GM19238 (cell line): Measurements from ENCODE around the gene SRP9.
"Not testable (repeated sequence)": the region's sequence is repeated elsewhere in the genome, so short reads cannot be mapped to it uniquely, and the experiment has no call there.

Experiments used
- DNase-seq: peaks from one replicate; pipeline ENCODE4 v3.0.0; 2011; ENCODE audit warnings: low spot score; ENCODE audit not compliant: insufficient read length

Gene SRP9

GRCh38 chr1:225814381-225814780 lies 36.8 kb downstream of the SRP9 start:
- no peak for DNase-seq

- DNase-seq: not testable (repeated sequence)
These were observed 37.5 kb downstream of the SRP9 start for GRCh38 chr1:225815090-225815489.

GRCh38 chr1:225815526-225816178 lies 38.0 kb downstream of the SRP9 start:
- no peak for DNase-seq

DNA sequence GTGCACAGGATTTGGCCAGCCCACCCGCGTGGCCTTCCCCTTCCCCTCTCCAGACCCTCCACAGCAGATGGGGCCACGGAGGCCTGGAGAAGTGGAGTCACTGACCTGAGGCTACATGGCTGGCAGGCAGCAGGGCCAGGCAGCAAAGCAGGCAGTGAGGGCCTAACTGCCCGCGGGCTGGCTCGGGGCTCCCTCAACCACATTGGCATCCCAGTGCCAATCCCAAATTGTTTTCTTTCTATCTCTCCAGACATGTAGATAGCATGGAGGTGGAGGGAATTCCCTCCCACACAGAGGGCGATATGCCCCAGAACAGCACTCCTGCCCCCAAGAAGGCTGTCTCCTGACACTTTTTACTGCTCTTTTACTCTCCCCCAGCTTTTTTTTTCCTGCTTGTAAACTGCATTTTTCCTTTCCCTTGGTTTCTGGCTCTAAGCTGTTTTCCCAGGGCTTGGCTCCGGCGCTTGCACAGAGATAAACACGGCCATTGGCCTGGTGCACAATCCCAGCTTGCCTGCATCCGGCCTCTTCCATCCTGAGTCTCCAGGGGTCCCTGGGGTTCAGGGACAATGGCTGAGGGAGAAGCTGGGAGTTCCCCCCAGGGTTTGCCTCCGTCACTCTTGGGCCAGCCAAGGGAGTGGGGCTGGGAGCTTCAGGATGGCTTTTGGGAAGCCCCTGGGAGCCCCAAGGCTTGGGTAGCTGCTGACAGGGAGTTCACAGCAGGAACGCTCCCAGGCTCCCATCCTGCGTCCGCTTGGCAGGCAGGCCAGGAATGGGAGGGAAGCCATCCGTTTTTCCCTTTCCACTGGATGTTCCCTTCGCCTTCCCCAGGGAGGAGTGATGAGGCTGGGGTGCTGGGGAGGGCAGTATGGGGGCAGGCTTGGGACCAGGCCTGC lies 39.3 kb downstream of the SRP9 start:
- no peak for DNase-seq

DNA sequence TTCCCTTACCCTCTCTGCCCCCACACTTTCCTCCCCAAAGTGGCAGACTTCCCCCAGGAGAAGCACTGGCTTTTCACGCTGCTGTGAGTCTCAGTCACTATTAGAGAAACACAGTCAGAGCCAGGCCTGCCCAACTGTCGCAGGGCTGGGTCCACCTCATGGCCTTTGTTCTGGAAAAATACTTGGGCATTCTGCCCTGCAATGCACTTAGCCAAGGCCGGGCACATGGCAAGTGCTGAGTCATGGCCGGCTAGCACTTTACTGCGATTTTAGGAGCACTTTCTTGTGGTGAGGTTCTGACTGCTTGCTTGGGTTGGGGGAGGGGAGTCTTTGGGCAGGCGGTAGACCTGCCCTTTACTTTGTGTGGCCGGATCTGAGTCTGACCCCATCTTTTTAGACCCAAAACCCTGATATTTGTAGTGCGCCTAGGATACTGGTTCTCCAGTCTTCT lies 40.0 kb downstream of the SRP9 start:
- DNase-seq: no peak

GRCh38 chr1:225818229-225818628 lies 40.6 kb downstream of the SRP9 start:
- no peak for DNase-seq

- no peak for DNase-seq
These were observed 41.9 kb downstream of the SRP9 start for GRCh38 chr1:225819346-225820192.

DNA sequence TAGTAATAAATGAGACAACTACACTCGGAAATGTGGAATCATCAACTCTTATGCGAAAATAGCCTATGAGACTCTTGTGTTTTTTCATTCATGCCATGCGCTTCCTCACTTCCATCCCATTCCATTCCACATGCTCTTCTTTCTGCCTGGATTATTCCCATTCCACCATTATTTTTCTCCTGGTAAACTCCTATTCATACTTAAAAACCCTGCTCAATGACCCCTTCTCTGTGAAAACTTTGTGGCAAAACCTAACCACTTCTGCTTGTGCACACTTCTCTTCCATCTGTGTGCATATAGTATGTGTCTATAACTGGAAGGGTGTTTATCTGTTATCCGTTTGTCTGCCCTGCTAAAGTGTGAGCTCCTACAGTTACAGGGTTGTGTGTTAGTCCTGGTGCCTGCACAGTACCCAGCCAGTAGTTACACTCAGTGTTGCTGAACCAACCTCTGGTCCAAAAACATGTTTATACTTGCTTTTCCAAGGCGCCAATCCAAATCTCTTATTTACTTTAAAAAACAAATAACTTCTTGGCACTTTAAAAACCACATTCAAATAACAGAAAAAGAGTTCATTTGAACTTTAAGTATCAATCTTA lies 43.0 kb downstream of the SRP9 start:
- no peak for DNase-seq

GRCh38 chr1:225822655-225823403 lies 45.2 kb downstream of the SRP9 start:
- DNase-seq: no peak

DNA sequence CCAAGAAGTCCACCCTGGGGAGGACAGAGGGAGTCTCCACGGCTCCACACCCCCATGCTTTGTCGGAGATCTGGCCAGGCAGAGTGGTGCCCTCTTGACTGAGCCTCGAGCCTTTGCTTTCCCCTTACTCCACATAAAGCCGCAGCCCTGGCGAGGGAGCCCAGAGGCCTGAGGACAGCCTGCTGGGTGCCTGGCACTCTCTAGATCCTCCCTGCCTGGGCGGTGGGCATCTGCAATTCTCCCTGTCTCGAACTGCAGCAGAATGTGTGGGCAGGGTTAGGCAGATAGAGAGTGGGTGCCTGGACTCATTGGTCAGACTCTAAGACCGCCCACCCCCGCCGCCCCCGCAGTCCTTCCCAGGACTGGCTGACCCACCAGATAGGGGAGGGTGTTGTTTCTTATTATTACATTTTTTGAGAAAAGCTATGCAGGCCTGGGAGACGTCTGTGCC lies 46.2 kb downstream of the SRP9 start:
- DNase-seq: no peak

DNA sequence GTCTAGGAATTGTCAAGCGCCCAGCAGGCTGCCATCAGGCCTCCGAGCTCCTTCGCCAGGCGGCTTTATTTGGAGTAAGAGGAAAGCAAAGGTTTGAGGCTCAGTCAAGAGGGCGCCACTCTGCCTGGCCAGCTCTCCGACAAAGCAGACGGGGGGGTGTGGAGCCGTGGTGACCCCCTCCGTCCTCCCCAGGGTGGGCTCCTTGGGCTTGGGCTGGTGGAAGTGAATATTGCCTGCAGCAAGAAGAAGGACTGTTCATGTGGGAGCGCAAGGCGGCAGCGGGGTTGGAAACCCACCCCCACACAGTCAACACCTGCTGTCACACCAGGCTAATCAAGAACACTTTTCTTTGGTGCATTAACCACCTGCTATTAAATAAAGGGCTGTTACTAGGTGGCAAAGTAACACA lies 46.9 kb downstream of the SRP9 start:
- DNase-seq: no peak

- no peak for DNase-seq
These were observed 47.5 kb downstream of the SRP9 start for GRCh38 chr1:225825078-225825477.

- DNase-seq: no peak
These were observed 48.0 kb downstream of the SRP9 start for GRCh38 chr1:225825607-225826007.

DNA sequence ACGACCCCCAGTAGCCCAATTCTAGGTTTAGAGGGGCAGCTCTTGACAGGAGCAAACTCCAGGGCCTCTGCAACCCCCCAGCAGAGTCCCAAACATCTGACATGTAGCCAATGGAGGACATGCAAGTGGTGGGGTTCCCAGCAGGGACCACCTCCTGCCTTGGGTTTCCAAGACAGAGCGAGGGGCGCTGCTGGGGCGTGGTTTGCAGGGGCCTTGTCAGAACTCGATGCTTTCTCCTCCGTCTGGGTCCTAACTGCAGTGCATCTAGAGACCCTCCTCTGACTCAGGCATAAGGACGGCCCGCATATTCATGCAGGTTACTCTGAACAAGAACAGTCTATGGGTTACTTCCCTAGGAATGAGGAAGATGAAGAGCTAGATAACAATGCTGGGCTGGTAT lies 49.5 kb downstream of the SRP9 start:
- DNase-seq: no peak

DNA sequence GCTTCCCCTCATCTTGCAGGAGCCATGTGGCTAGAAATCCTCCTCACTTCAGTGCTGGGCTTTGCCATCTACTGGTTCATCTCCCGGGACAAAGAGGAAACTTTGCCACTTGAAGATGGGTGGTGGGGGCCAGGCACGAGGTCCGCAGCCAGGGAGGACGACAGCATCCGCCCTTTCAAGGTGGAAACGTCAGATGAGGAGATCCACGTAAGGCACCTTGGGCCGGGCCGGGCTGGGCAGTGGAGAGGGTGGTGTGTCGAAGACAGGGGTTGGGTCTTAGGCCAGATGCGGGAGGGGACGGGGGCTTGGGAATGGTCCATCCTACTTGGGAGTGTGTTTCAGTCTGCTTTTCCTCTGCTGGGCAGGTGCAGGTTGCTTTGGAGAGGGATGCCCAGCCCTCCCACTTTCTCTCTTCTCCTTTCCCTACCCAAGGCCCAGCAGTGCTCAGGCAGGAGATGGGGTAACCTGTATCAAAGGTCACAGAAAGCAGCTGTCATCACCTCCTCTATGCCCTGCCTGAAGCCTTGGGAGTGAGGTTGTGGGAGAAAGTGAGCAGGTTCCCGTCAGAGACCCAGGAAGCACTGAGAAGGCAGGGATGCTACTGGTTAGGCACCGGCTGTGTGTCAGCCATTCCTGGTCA lies 51.2 kb downstream of the SRP9 start:
- no peak for DNase-seq

GRCh38 chr1:225830841-225831240 lies 53.2 kb downstream of the SRP9 start:
- DNase-seq: no peak

GRCh38 chr1:225834417-225835329 lies 57.0 kb downstream of the SRP9 start:
- DNase-seq: no peak

DNA sequence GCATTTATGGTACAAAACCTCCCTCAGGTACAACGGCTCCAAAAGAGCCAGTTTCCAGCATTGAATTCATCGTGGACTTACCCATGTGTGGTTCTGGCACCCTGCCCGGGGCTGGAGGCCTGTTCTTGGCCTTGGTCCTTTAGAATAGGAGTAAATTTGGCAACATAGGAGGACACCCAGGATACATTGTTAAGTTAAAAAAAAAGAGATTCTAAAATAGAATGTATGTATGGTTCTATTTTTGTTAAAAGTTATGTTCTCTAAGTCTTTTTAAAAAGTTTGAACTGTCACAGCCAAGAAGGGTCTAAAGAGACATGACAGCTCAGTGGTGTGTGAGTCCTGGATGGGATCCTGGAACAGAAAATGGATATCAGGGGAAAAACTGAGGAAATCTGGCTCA lies 58.2 kb downstream of the SRP9 start:
- no peak for DNase-seq

DNA sequence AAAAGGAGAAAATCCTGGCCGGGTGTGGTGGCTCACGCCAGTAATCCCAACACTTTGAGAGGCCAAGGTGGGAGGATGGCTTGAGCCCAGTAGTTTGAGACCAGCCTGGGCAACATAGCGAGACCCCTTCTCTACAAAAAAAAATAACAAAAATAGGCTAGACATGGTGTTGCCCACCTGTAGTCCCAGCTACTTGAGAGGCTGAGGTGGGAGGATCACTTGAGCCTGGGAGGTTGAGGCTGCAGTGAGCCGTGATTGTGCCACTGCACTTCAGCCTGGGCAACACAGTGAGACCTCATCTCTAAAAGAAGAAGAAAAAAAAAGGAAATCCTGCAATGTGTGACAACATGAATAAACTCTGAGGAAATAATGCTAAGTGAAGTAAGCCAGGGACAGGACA lies 58.7 kb downstream of the SRP9 start:
- DNase-seq: not testable (repeated sequence)
